Heart left ventricle (tissue), 16 donors: ENCODE results near the gene MRPL14. TPM values are rescaled to one million over a fixed set of nuclear protein-coding genes. Genes with fewer than 3 reads are reported as not detected.
A peak's percentile ranks its signal among the peaks of the same experiment; 100 is the strongest.

ENCODE experiments used
- ATAC-seq, 4 donors: fragments of 200-7000 bp; cut with Tn5 transposase; one replicate each; pipeline ENCODE4 v1.9.1; 2020 to 2022; ENCODE audit warnings: moderate library complexity in 4 of 4, mild to moderate bottlenecking in 3 of 4, moderate number of reproducible peaks in 1 of 4
- DNase-seq, 5 donors: peaks; one replicate each; pipeline ENCODE4 v3.0.0-alpha.2; 2020
- H3K27ac ChIP-seq, 12 donors: fragments of 200-600 bp; sonication (generic) in 4 of 12; one replicate each; pipeline versions ENCODE4 v1.5.0 to v1.8.0; 2016 to 2022; ENCODE audit warnings: mild to moderate bottlenecking in 2 of 12
- H3K27me3 ChIP-seq, 9 donors: fragments of 200-600 bp; sonication (generic) in 2 of 9; one replicate each; pipeline versions ENCODE4 v1.5.1 to v1.8.0; 2016 to 2022; ENCODE audit warnings: mild to moderate bottlenecking in 3 of 9
- H3K36me3 ChIP-seq, 9 donors: fragments of 200-600 bp; sonication (generic) in 2 of 9; one replicate each; pipeline versions ENCODE4 v1.5.0 to v1.8.0; 2018 to 2022; ENCODE audit warnings: mild to moderate bottlenecking in 2 of 9
- H3K4me1 ChIP-seq, 12 donors: fragments of 200-600 bp; sonication (generic) in 4 of 12; one replicate each; pipeline versions ENCODE4 v1.5.0 to v1.8.0; 2016 to 2022; ENCODE audit warnings: mild to moderate bottlenecking in 3 of 12
- H3K4me3 ChIP-seq, 12 donors: fragments of 200-600 bp; sonication (generic) in 4 of 12; one replicate each; pipeline versions ENCODE4 v1.5.0 to v1.8.0; 2017 to 2022; ENCODE audit warnings: mild to moderate bottlenecking in 9 of 12, moderate library complexity in 4 of 12
- H3K9me3 ChIP-seq, 12 donors: fragments of 200-600 bp; sonication (generic) in 4 of 12; one replicate each; pipeline versions ENCODE4 v1.5.0 to v1.8.0; 2016 to 2022; ENCODE audit warnings: mild to moderate bottlenecking in 1 of 12
- CTCF ChIP-seq, 12 donors: fragments of 200-600 bp; sonication (generic) in 4 of 12; IDR thresholded peaks; one replicate each; pipeline versions ENCODE4 v1.5.0 to v1.8.0; 2018 to 2022; ENCODE audit warnings: antibody characterized with exemption in 12 of 12, mild to moderate bottlenecking in 5 of 12
- POLR2A ChIP-seq, 2 donors: fragments of 450-650 bp; IDR thresholded peaks; one replicate each; pipeline ENCODE4 v1.6.1; 2017; ENCODE audit warnings: antibody characterized with exemption in 2 of 2, mild to moderate bottlenecking in 2 of 2, moderate library complexity in 2 of 2
- WGBS, 4 donors: extraction: QIAGEN DNeasy Blood & Tissue Kit in 2 of 4; methylation state at CpG; one replicate each; pipeline versions ENCODE4 v1.1.5 to v1.1.7; 2013 to 2018; 5-methylcytosine and 5-hydroxymethylcytosine counted together
- intact Hi-C, 10 donors: fragments of 100-400 bp; cut with DNase I; formaldehyde crosslinking; loops; one replicate each; pipeline versions ENCODE4 v1.11.1 to v1.14.2; 2022
- polyA plus RNA-seq, 2 donors: library from polyadenylated mRNA; stranded (reverse); fragments of 200-250 nt; gene quantifications; one replicate each; pipeline ENCODE4 v1.2.3, GENCODE V29; 2013
- total RNA-seq, 9 donors: library from RNA; depleted of rRNA in 2 of 9; stranded (reverse); fragments of >200 nt in 2 of 9; fragmentation: NEBNext Ultra II Directional in 3 of 9; extraction: Animal tissue kit (Norgen Biotek cat#: 25700) in 3 of 9; gene quantifications; one replicate each; pipeline versions ENCODE4 v1.1.0 to v1.2.4, GENCODE V29; 2016 to 2023
- donor health status: ischemic (EF 13 %, LVEDD 7.1; RV severe dilation, severe dysfunction).
- donor health status: healthy with polysubstance abuse.
- donor health status: DM: no; HTN: yes; CAD: no.
- donor health status: DM: no; HTN: no; CAD: no.
- donor health status: ischemic (EF 25% LVEDD 6.9; RV normal size, moderate dysfunction).
- donor health status: ischemic (EF 25% LVEDD 5.7; RV mildly dilated, moderate dysfunction).
- donor health status: healthy.
- donor health status: DM: yes; HTN: yes; CAD: no.
- donor health status: ischemic (EF 35%, LVEDD 5.7; RV mildly dilated, moderate dysfunction).
- donor health status: nonischemic (EF 11% LVEDD 7.7; RV severe dilation, severe dysfunction).
- donor health status: DM: yes; HTN: yes; CAD: no.
- donor health status: PGD.
- donor health status: ischemic (EF 29% LVEDD 5.4; RV normal size, mild dysfunction).
- donor health status: nonischemic (EF 23%, LVEDD 6.1; RV moderate dilation, normal function).

MRPL14 gene
- total and polyA plus RNA-seq, 11 donors: 35.3 to 72.9 (median 44.1) TPM

DNA sequence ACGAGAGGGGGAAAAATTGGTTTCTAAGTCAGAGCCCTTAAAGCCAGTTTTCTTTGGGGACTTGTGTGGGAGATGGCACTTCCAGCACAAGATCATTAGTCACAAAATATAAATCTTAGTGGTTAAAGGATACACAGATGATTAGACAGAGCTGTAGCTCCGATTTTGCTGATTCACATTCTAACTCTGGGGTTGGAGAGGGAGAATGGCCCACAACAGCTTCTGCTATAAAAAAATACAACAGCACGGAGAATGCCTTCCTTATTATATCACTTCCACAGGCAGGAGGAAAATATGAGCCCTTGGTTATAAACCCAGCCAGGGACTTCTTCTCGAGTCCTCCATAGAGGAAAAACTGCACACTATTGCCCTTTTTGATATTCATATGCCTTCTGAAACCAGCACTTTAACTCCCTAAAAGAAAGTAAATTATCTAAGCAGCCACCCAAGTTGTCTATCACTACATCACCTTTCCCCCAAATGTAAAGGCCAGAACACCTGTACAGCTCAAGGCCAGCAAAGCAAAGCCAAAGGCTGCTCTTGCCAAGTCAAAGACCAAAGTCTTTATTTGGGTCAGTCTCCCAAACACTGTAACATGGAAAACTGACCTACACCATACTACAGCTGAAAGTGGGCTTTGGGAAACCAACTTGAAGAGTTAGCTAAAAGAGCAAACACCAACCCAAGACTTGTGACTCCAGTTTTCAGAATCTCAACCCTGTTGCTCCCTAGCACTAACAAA is 10.4 kb downstream of the MRPL14 start:
- Histone ChIP-seq H3K27me3 (no peaks in the 10 kb centered on the region), H3K36me3 (peaks cover 0 to 50% (median 31%) of the 10 kb centered on the region in 9 donors), H3K27ac (peak overlapping the region in 5 of 12 donors; percentile 1 to 36 (median 21)), H3K4me3 (no peak overlapping the region), H3K4me1 (peaks cover 4 to 68% (median 40%) of the 10 kb centered on the region in 12 donors), H3K9me3 (no peaks in the 10 kb centered on the region)
- DNase-seq (no peak), ATAC-seq (peak in 2 of 4 donors; percentile 19 to 40)
- TF ChIP-seq POLR2A (IDR thresholded peaks at IDR 0.05): no peak
- no peak for TF ChIP-seq CTCF (IDR thresholded peaks at IDR 0.05)
- 20 to 57% (median 46%) methylated on average over 4 of the region's 4 CpGs for WGBS, 4 donors
- intact Hi-C loops: no loop called here

DNA sequence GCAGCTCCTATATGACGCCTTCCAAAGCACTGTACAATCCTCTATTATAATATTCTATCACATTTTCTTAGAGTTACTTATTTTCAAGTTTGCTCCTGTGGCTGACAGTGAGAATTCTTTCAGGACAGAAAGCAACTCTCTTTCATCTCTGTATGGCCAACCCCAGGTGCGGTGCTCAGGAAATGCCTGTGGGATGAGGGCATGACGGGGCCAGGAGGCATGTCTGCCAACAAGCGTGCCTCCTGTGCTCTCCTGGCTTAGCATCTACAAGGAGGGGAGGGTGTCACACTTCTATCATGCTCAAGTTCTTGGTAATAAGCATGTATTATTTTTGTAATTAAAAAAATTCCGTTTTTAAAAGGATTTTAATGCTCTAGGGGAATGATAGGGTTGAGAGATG is 11.4 kb downstream of the MRPL14 start:
- no peaks in the 10 kb centered on the region for H3K27me3 ChIP-seq
- no peak overlapping the region for H3K4me3 ChIP-seq
- no peak for TF ChIP-seq POLR2A (IDR thresholded peaks at IDR 0.05)
- no peak for TF ChIP-seq CTCF (IDR thresholded peaks at IDR 0.05)
- H3K36me3 ChIP-seq: peaks cover 0 to 60% (median 41%) of the 10 kb centered on the region in 9 donors
- intact Hi-C loops: no loop called here
- H3K27ac ChIP-seq: no peak overlapping the region
- ATAC-seq (no peak), DNase-seq (no peak)
- 54 to 74% (median 69%) methylated on average over 5 of the region's 5 CpGs for WGBS, 4 donors
- no peaks in the 10 kb centered on the region for H3K9me3 ChIP-seq
- peaks cover 4 to 65% (median 34%) of the 10 kb centered on the region in 12 donors for H3K4me1 ChIP-seq

- Histone ChIP-seq H3K4me3 (no peak overlapping the region), H3K9me3 (no peaks in the 10 kb centered on the region), H3K4me1 (peaks cover 0 to 63% (median 26%) of the 10 kb centered on the region in 12 donors), H3K36me3 (peaks cover 0 to 77% (median 47%) of the 10 kb centered on the region in 9 donors), H3K27me3 (no peaks in the 10 kb centered on the region), H3K27ac (no peak overlapping the region)
- WGBS, 4 donors: 33 to 59% (median 52%) methylated on average over 2 to 3 of the region's 3 CpGs
- intact Hi-C loops: no loop called here
- DNase-seq: no peak
- ATAC-seq: no peak
- TF ChIP-seq POLR2A (IDR thresholded peaks at IDR 0.05) (no peak), CTCF (IDR thresholded peaks at IDR 0.05) (no peak)
Observed at GRCh38 chr6:44113414-44113813, 13.8 kb downstream of the MRPL14 start.

DNA sequence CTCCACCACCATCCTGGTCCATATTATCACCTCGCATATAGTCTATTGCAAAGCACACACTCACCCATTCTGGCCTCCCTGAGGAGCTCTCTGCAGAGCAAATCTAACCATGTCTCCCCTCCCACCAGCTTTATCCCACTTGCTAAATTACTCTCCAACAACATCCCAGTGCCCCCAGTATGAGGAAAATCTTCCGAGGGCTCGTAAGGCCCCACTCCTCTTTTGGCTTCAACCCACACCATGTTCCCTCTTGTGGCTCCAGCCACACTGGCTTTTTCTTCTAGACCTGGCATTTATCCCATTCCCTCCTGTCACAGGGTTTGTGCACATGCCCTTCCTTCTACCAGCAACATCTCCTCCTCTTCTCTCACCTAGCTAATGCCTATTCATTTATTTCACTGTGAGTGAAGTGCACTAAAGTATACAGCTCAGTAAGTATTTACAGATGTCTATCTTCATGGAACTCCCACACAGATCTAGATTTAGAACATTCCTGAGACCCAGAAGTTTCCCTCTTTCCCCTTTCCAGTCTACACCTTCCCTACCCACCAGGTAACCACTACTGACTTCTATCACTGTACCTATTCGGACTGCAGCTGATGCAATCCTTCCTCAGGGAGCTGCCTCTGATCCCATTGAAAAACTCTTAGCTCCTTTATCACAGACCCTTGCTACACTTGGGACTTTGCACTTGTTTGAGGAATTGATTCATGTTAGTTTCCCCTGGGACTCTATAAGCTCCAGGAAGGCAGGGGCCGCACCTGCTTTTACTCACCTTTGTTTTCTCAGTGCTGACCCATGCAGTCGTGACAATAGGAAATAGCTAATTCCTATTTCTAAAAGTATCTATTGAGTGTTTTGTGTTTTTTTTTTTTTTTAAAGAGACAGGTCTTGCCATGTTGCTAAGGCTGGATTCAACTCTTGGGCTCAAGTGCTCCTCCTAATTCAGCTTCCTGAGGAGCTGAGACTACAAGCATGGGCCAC is 15.5 kb downstream of the MRPL14 start:
- TF ChIP-seq CTCF (IDR thresholded peaks at IDR 0.05) (no peak), POLR2A (IDR thresholded peaks at IDR 0.05) (no peak)
- 69 to 84% (median 75%) methylated on average over 6 of the region's 6 CpGs for WGBS, 4 donors
- intact Hi-C loops: no loop called here
- Histone ChIP-seq H3K36me3 (peaks cover 0 to 80% (median 47%) of the 10 kb centered on the region in 9 donors), H3K27ac (peak overlapping the region in 3 of 12 donors; percentile 85 to 92 (median 89)), H3K4me3 (no peak overlapping the region), H3K27me3 (no peaks in the 10 kb centered on the region), H3K9me3 (no peaks in the 10 kb centered on the region), H3K4me1 (peaks cover 0 to 53% (median 21%) of the 10 kb centered on the region in 12 donors)
- DNase-seq (no peak), ATAC-seq (no peak)
